HG03469 (cell line): Measurements from ENCODE around the gene NDUFB1.

Experiments
- ATAC-seq: cut with Tn5 transposase; IDR thresholded peaks from one replicate; pipeline ENCODE4 v1.9.1; 2021; ENCODE audit warnings: mild to moderate bottlenecking, moderate library complexity, moderate number of reproducible peaks; ENCODE audit not compliant: unreplicated experiment

NDUFB1 gene

DNA sequence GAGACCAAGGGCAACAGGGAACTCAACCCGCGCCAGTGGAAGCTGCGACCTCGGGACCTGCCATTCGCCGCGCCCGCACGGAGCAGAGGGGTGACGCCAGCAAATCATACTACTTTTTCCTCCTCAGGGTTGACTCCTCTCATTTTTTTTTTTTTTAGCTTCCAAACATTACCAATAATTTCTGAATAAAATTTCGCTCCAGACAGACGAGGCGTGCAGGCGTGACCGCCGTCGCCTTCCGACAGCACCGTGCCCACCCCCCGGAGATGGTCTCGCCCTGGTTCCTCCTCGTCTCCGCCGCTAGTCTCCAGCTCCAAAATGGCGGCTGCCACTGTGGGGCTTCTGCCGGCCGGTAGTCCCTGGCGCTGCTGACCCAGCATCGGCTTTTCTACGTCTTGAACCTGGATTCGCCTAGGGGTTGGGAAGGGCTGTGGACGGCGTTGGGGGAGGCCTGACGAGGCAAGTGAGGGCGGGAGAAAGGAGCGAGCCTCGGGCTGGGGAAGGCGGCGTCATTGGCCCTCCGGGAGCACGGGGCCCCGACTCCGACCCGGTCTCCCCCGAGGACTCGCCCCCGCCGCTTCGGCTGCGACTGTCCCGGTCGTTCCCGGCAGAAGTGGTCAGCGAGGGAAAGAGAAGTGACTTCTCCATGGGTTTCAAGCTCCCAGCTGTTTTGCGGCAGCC, at the start of gene NDUFB1, which contains the start of gene CPSF2:
Gene NDUFB1 (minus strand): TSS at position 37 of the 681 bp plus-strand sequence. CDS start 4,069 bp downstream, outside the sequence.
Gene CPSF2 (plus strand): TSS at position 300 of the 681 bp plus-strand sequence. CDS start 9,016 bp downstream, outside the sequence.
- peak; percentile 68 for ATAC-seq

DNA sequence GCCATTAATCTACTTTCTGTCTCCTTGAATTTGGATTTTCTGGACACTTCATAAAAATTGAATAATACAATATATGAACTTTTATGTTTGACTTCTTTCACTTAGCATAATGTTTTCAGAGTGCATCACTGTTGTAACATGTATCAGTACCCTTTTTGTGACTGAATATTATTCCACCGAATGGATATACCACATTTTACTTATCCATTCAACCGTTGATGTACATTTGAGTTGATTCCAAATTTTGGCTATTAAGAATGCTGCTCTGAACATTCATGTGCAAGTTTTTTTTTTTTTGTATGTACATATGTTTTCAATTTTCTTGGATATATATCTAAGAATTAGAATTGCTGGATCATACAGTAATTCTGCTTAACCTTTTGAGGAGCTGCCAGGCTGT, 43.5 kb upstream of the NDUFB1 start:
- ATAC-seq, result no peak

DNA sequence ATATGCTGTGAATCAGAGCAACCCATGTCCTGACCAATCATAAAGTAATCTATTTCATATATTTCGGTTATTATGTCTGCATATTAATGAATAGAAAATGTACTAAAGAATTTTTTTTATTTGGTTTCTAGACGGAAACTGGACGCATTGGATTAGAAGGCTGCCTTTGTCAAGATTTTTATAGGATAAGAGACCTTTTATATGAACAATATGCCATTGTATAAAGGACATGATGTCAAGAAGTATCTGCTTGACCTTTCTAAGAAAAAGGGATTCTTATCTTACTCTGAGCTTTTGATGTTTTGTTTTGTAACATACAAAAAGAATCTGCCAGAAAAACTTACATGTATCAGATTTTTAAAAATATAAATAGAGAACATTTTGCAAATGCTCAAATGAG, 40.0 kb upstream of the NDUFB1 start:
- no peak for ATAC-seq

GRCh38 chr14:92160619-92161018, 39.1 kb upstream of the NDUFB1 start:
- no peak for ATAC-seq

DNA sequence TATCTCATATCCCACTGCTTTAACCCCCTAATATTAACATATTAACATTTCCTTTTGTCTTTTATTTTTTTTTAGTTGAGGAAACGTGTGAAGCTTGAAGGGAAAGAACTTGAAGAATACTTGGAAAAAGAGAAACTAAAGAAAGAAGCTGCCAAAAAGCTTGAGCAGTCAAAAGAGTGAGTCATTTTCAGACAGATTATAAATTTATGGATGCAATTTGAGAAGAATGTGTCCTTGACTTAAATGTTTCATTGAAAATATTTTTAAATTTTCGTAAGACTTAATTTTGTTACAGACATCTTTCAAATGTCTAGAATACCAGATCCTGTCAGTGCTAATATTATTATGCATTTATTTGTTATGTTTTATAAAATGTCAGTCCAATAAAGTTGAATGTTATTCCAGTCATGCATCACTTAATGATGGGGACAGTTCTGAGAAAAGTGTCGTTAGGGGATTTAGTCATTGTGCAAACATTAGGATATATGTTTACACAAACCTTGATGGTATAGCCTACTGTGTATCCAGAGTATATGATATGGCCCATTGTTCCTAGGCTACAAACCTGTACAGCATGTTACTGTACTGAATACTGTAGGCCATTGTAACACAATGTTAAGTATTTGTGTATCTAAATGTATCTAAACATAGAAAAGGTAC, 32.9 kb upstream of the NDUFB1 start:
- ATAC-seq, result no peak

GRCh38 chr14:92153581-92153980, 32.1 kb upstream of the NDUFB1 start:
- ATAC-seq, result no peak

DNA sequence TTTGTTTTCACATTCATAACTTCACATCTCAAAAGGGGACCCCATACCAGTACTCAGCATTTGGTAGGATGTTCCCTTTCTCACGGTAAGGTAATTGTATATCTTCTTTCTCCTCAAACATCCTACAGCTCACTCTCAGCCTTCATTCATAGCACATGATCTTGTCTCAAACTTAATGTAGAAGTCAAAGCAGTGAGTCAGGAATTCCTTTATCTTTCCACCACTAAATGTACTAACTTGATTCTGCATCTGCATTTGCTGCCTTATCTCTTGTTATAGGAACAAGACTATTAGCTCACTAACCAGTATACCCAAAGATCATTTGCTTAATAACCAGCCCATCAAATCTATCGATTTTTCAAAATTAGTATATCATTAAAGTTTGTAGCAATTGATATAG, 23.2 kb upstream of the NDUFB1 start:
- ATAC-seq, result no peak

DNA sequence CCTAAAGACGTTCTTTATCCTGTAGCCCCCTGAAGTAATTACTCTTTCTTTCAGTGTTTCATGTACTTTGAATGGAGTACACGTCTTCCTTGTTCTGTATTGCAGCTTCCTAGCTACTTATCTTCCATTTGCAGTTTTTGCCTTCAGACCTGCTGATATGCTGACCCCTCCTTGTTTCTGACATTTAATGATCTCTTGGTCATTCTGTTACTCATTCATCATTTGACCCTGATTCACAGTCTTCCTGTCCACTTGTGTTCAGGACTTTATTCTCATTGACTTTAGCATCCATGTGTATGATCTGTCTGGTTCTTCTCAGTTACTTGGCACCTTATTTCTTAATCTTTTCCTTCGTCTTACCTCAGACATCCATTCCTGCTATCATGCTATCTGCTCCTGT, 22.5 kb upstream of the NDUFB1 start:
- no peak for ATAC-seq

DNA sequence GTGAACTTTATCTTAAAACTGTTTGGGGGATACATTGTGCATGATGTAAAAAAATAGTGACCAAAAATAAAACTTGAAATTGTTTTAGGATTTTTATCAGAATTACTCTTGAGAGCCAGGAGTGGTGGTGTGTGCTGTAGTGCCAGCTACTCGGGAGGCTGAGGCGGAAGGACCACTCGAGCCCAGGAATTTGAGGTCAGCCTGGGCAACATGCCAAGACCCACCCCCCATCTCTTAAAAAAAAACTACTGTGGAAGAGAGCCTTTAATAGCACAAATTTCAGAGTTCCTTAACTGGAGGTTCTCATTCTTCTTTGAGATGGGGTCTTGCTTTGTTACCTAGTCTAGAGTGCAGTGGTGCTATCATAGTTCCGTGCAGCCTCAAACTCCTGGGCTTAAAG, 21.8 kb upstream of the NDUFB1 start:
- ATAC-seq, result no peak

- ATAC-seq, result no peak
These were observed 13.8 kb upstream of the NDUFB1 start for GRCh38 chr14:92135269-92135668.

- ATAC-seq, result no peak
These were observed 12.9 kb upstream of the NDUFB1 start for GRCh38 chr14:92134456-92134855.

GRCh38 chr14:92122761-92123160, 1.3 kb upstream of the NDUFB1 start:
- ATAC-seq, result no peak

DNA sequence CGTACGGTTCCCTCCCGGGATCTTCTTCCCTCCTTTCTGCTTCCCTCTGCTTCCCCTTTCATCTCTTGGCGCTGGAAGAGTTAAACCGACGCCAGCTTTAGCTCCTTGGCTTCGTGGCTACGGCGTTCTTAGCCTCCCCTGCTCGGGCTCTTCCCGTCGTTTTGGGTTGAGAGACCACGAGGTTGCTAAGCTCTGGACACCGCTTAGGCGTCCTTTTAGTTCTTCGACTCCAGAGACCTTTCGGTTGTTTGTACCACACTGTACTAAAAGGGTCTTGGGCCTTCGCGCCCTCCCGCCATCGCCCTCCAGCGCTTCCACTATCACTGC, 808 bp upstream of the NDUFB1 start:
- no peak for ATAC-seq

DNA sequence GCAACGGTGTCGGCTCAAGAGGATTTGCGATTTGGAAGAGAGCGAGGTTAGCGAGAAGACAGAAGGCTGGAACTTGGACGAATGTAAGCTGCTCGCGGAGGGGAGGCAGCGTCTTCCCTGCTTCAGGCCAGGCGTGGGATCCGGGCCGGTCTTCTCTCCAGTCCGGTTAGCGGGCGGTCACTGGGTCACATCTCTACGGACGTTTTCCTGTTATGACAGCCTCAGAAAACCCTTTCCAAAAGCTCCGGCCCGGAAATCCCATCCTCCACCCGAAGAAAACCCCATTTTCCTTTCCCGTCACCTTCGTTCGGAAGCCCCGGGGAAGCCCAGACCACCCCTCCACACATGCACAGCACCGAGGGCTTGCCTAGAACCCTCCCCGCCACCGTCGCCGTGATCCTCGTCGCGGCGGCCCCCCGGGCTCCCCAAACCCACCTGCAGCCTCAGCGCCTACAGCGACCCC, 268 bp downstream of the NDUFB1 start:
- ATAC-seq, result no peak

DNA sequence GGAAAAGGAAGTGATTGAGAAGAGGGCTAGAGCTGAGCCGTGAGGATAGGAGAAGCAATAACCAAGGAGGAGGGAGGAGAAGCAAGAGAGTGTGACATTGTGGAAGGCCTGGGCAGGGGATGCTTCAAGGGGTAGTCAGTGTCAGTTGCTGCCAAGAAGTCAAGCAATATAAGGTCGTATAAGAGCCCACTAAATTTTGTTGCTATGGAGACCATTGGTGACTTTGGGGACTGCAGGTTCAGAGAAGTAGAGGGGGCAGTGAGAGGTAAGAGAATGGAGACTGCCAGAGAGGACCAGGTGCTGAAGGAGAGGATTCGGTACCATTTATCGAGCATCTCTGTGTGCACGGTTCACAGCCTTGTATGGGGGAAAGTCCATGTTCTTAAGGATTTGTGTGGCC, 12.0 kb downstream of the NDUFB1 start:
- no peak for ATAC-seq

GRCh38 chr14:92108345-92109254, 12.9 kb downstream of the NDUFB1 start:
- ATAC-seq, result no peak

DNA sequence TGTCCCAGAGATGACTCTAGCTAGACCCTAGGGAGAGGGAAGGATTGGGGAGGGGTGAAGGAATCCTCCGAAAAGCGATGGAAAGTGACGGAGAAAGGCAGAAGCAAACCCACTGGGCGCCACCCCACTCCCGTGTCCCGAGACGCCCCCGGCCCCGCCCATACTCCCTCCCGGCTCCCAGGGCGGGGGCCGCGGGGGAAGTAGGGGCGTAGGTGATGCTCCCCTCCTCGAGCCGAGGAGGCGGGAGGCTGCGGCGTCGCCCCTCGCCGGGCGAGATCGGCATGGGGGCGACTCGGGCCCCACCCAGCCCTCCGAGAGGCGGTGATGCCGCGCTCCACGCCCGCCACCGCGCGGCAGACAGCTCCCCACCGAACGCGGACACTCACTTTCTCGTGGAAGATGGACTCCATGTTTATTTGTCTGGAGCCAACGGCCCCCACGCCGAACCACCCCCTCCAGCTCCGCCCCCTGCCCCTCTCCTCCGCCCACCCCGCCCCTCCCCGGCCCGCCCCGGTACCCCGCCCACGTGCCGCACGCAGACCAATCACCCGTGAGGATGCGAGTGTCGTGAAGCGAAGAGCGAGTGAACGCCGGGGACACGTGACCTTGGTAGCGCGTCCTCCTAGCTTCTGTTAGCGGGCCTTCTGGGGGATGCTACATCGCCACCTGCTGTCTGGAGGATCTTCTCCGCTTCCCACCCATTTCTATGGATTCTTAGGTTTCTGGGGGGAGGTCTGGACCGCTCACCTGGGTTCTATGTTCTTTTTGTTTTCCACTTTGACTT, 15.2 kb downstream of the NDUFB1 start, which contains the start of gene ATXN3:
Gene ATXN3 (minus strand): TSS at position 440 of the 784 bp plus-strand sequence. CDS start 30 bp downstream, at position 410.
- peak; percentile 76 for ATAC-seq

DNA sequence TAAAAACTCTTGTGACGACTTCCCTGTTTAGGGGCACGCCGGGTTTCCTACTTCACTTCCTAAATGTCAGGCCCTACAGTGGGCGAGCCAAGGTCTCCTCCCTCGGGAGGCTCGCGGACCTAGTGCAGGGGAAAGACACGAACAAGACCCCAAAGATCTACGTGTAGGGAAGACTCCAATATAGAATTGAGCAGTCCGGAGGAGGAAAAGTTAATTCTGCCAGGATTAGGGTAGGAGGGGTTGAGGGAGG, 15.7 kb downstream of the NDUFB1 start:
- peak; percentile 5 for ATAC-seq

DNA sequence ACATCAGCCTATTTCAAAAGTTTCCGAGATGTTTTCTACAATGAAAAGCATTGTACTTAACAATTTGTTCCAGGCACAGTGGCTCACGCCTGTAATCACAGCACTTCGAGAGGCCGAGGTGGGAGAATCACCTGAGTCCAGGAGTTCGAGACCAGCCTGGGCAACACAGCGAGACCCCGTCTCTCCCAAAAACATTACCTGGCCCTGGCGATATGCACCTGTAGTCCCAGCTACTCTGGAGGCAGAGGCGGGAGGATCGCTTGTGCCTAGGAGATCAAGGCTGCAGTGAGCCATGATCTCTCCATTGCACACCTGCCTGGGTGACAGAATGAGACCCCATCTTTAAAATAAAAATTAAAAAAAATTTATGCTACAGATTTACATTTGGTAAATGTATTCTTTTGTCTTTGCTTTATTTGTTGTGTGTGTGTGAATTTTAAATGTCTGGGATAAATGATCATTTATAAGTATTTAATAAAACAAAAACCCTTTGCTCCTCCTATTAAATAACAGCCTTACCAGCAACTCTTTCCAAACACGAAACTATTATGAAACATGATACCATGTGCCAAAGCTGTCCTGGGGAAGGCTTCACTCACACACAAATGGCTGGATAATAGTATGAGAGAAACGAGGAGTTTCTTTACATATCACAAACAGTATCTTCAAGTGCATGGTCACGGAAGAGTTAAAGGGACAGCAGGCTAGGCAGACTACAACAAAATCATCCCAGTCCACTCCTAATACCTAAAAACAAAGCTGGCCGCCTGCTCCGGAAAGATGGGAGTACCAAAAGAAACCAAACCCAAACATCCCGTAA, 16.2 kb downstream of the NDUFB1 start:
- ATAC-seq, result no peak
